CD4-positive, alpha-beta memory T cell (primary cell): ENCODE measurements around the gene DLEU7. TPM values are rescaled to one million over a fixed set of nuclear protein-coding genes. Genes with fewer than 3 reads are reported as not detected.

ENCODE experiments used
- CTCF ChIA-PET: fragments of 350-600 bp; sonication (Branson Sonifier 250); formaldehyde crosslinking; loops from one replicate; lab custom pipeline; 2021; ENCODE audit warnings: inconsistent platforms; ENCODE audit not compliant: partially characterized antibody; lab: Charles Lee
- POLR2A ChIA-PET: fragments of 350-600 bp; sonication (Branson Sonifier 250); formaldehyde crosslinking; loops from one replicate; lab custom pipeline; 2021; ENCODE audit not compliant: partially characterized antibody; lab: Charles Lee
- DNase-seq, 5 donors: peaks; one replicate each; pipeline versions ENCODE4 v3.0.0 to v3.0.0-alpha.2; 2020 to 2022; ENCODE audit warnings: mixed read lengths in 1 of 5
- H3K27ac ChIP-seq: one replicate; pipeline ENCODE4 v1.7.0; 2013; ENCODE audit warnings: low read depth, low read length
- H3K27me3 ChIP-seq: 2 replicates; pipeline ENCODE4 v1.7.0; 2013; ENCODE audit warnings: mild to moderate bottlenecking, low read length, moderate library complexity; ENCODE audit not compliant: insufficient read depth
- H3K36me3 ChIP-seq: 2 replicates; pipeline ENCODE4 v1.7.0; 2013; ENCODE audit warnings: mild to moderate bottlenecking, low read length, moderate library complexity; ENCODE audit not compliant: insufficient read depth
- H3K4me1 ChIP-seq: 2 replicates; pipeline ENCODE4 v1.7.0; 2013; ENCODE audit warnings: mild to moderate bottlenecking, low read length, moderate library complexity; ENCODE audit not compliant: insufficient read depth
- H3K4me3 ChIP-seq, 2 donors: one replicate each; pipeline ENCODE4 v1.7.0; 2013; ENCODE audit warnings: low read length in 2 of 2, mild to moderate bottlenecking in 1 of 2
- H3K9me3 ChIP-seq, 2 donors: one replicate each; pipeline ENCODE4 v1.7.0; 2013; ENCODE audit warnings: low read length in 2 of 2, control low read depth in 1 of 2; ENCODE audit not compliant: control insufficient read depth in 1 of 2
- H3K27ac Mint-ChIP-seq, 7 donors: one replicate each; pipeline ENCODE4 v1.8.0; 2020 to 2021; ENCODE audit warnings: mixed read lengths in 7 of 7, mild to moderate bottlenecking in 6 of 7, inconsistent platforms in 3 of 7, moderate library complexity in 3 of 7
- H3K27me3 Mint-ChIP-seq, 2 donors: one replicate each; pipeline ENCODE4 v1.8.0; 2020 to 2021; ENCODE audit warnings: mixed read lengths in 2 of 2
- H3K36me3 Mint-ChIP-seq, 2 donors: one replicate each; pipeline ENCODE4 v1.8.0; 2020 to 2021; ENCODE audit warnings: mixed read lengths in 2 of 2, inconsistent platforms in 1 of 2, mild to moderate bottlenecking in 1 of 2
- H3K4me1 Mint-ChIP-seq, 4 donors: one replicate each; pipeline ENCODE4 v1.8.0; 2020 to 2021; ENCODE audit warnings: mixed read lengths in 4 of 4, mild to moderate bottlenecking in 1 of 4
- H3K4me3 Mint-ChIP-seq, 8 donors: one replicate each; pipeline ENCODE4 v1.8.0; 2020 to 2021; ENCODE audit warnings: mixed read lengths in 8 of 8, mild to moderate bottlenecking in 7 of 8, moderate library complexity in 6 of 8, inconsistent platforms in 3 of 8
- H3K9me3 Mint-ChIP-seq, 8 donors: one replicate each; pipeline ENCODE4 v1.8.0; 2020 to 2021; ENCODE audit warnings: mixed read lengths in 8 of 8, mild to moderate bottlenecking in 5 of 8, inconsistent platforms in 3 of 8, moderate library complexity in 1 of 8
- intact Hi-C: fragments of 100-400 bp; cut with micrococcal nuclease; formaldehyde crosslinking; loops from one replicate; pipeline ENCODE4 v1.15.1; 2023
- polyA plus RNA-seq, 2 donors: library from polyadenylated mRNA; unstranded; fragments of 300-500 nt; fragmentation: Illumina TruSeq; gene quantifications; one replicate each; pipeline ENCODE4 v1.2.3, GENCODE V29; 2021
- total RNA-seq, 2 experiments: library from RNA; stranded (reverse); gene quantifications; one replicate each; pipeline ENCODE4 v1.2.3, GENCODE V29; 2021

DLEU7 gene
- total and polyA plus RNA-seq, 4 experiments from 2014 or later = 0.22 TPM; not detected in 3

DNA sequence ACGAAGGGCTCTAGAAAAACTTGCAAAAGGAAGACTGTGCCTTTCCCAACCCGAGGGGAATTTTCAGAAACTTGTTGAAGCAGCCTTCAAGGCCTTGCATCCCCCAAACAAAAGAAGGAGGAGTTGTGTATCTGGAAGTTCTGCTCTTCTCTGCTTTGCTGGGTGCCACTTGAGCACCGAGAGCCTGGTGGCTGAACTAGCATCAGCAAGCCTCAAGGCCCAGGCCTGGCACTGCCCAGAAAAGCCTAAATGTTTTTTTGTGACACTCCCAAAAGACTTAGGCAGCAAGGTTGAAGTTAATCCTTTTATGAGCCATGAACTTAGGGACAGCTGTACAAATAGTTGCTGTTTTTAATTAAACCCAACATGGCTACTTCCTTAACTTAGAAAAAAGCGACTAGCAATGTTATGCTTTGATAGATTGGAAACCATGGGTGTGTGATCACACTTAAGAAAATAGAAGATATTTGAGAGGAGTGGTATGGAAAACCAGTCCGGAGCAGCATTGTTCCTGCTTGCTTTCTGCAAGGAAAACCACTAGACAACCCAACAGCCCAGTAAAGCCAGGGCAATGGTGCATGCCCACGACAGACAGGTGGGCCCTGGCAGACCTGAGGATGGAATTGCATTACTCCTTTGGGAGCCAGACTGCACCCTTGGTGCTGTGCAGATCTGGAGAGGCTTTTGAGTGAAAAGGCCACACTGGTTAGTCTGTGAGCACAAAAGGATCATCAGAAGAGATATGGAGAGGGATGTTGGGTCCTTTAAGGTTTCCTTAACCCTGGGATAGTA lies 788 bp upstream of the DLEU7 start:
- no peak for DNase-seq
- H3K4me1 ChIP-seq = no peaks in the 10 kb centered on the region
- H3K4me3 ChIP-seq = no peak overlapping the region
- no peaks in the 10 kb centered on the region for H3K27me3 ChIP-seq
- H3K36me3 ChIP-seq = no peaks in the 10 kb centered on the region
- H3K27ac ChIP-seq = no peak overlapping the region
- POLR2A ChIA-PET = no interaction called here
- CTCF ChIA-PET = no interaction called here
- Mint-ChIP-seq H3K27me3 (peaks cover 5 to 9% of the 10 kb centered on the region in 2 donors), H3K27ac (no peak overlapping the region), H3K36me3 (no peaks in the 10 kb centered on the region), H3K4me1 (peaks cover 6 to 11% (median 9%) of the 10 kb centered on the region in 4 donors), H3K4me3 (peak overlapping the region in 1 of 8 donors; percentile 60), H3K9me3 (peaks cover 0 to 3% (median 0%) of the 10 kb centered on the region in 8 donors)
- intact Hi-C loops = no loop called here
- H3K9me3 ChIP-seq = no peaks in the 10 kb centered on the region

DNA sequence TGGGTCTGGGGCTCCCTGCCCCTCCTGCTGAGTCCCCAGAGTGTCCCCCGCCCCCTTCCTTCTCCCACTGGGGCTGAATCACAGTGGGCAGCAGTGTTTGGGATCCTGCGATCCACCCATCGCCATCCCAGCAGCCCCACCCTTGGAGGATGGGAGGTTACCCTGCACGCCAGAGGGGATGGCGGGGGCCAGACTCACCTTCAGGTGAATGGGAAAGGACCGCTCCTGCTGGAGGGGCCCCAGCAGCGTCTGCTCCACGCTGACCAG lies 569 bp downstream of the DLEU7 start:
- CTCF ChIA-PET = interaction anchor here (1.1 kb wide), 1 partner anchor 76 kb away, joined by 3 read pairs; no protein-coding TSS in a partner anchor

DNA sequence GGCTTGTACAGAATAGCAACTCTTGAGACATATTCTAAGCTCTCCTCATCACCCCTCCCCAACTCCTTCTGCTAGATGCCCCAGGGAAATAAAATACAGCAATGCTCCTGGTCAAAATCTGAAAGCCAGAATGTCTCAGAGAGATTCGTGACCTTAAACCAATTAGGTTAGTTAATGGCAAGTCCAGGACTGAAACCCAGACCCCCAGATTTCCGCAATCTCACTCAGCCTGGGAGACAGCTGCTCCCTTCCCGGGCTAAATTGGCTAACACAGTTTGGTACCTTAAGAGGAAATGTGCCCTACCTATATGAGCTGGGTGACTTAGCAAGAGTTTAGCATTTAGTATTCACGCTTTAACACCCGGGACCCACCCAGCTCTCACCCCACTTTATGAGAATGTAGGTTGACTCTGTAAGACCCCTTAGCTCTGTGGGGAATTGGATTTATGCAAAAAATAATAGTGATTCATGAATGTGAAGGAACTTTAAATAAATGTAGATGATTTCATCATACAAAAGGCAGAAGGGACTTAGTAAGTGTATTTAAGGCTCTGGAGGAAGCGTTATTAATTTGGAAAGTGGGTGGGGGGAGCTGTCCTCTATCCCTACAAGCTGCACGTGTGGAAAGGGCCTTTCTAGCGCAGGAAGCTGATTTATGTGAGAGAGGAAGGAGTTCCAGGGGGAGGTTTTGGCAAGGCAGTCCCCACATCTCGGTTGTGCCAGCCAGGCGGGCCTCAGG lies 1.1 kb downstream of the DLEU7 start:
- peaks cover 6 to 11% (median 9%) of the 10 kb centered on the region in 4 donors for H3K4me1 Mint-ChIP-seq
- H3K27ac Mint-ChIP-seq = peak overlapping the region in 1 of 7 donors; percentile 4
- ChIA-PET CTCF (interaction anchor here (1.1 kb wide), 1 partner anchor 77 kb away, joined by 3 read pairs; no protein-coding TSS in a partner anchor), POLR2A (no interaction called here)
- DNase-seq = no peak
- no peaks in the 10 kb centered on the region for H3K36me3 Mint-ChIP-seq
- peaks cover 5 to 13% of the 10 kb centered on the region in 2 donors for H3K27me3 Mint-ChIP-seq
- peak overlapping the region in 3 of 8 donors; percentile 12 to 68 (median 32) for H3K4me3 Mint-ChIP-seq
- peaks cover 0 to 2% (median 0%) of the 10 kb centered on the region in 8 donors for H3K9me3 Mint-ChIP-seq
- Histone ChIP-seq H3K9me3 (no peaks in the 10 kb centered on the region), H3K4me3 (no peak overlapping the region), H3K4me1 (no peaks in the 10 kb centered on the region), H3K27me3 (no peaks in the 10 kb centered on the region), H3K27ac (no peak overlapping the region), H3K36me3 (no peaks in the 10 kb centered on the region)
- intact Hi-C loops = no loop called here

More for the DNA sequence above, 569 bp downstream of the DLEU7 start:
- H3K4me3 Mint-ChIP-seq = no peak overlapping the region
- no peak overlapping the region for H3K4me3 ChIP-seq
- no peaks in the 10 kb centered on the region for H3K9me3 ChIP-seq
- DNase-seq = no peak
- peaks cover 5 to 13% of the 10 kb centered on the region in 2 donors for H3K27me3 Mint-ChIP-seq
- no peaks in the 10 kb centered on the region for H3K36me3 Mint-ChIP-seq
- no peaks in the 10 kb centered on the region for H3K36me3 ChIP-seq
- H3K27me3 ChIP-seq = no peaks in the 10 kb centered on the region
- peaks cover 0 to 2% (median 0%) of the 10 kb centered on the region in 8 donors for H3K9me3 Mint-ChIP-seq
- no peak overlapping the region for H3K27ac Mint-ChIP-seq
- POLR2A ChIA-PET = no interaction called here
- peaks cover 6 to 11% (median 9%) of the 10 kb centered on the region in 4 donors for H3K4me1 Mint-ChIP-seq
- intact Hi-C loops = no loop called here
- H3K27ac ChIP-seq = no peak overlapping the region
- no peaks in the 10 kb centered on the region for H3K4me1 ChIP-seq

DNA sequence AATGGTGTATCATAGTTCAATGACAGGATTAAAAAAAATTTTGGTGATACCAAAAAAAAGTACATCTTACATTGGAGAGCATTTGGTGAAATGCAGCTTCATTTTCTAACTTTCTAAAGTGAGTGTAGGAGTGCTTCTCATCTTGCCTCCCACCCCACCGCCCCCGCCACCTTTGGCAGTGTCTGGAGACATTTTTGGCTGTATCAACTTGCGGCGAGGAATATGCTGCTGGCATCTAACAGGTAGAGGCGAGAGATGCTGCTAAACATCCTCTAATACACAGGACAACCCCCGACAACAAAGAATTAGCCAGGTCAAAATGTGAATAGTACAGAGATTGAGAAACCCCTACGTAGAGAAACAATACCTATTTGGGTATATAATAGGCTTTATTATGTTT lies 1.7 kb downstream of the DLEU7 start:
- no peaks in the 10 kb centered on the region for H3K36me3 ChIP-seq
- Mint-ChIP-seq H3K27me3 (peaks cover 5 to 13% of the 10 kb centered on the region in 2 donors), H3K36me3 (no peaks in the 10 kb centered on the region), H3K4me3 (no peak overlapping the region), H3K9me3 (peaks cover 0 to 2% (median 0%) of the 10 kb centered on the region in 8 donors), H3K4me1 (peaks cover 4 to 10% (median 5%) of the 10 kb centered on the region in 4 donors), H3K27ac (no peak overlapping the region)
- H3K27ac ChIP-seq = no peak overlapping the region
- CTCF ChIA-PET = interaction anchor here (1.1 kb wide), 1 partner anchor 78 kb away, joined by 3 read pairs; no protein-coding TSS in a partner anchor
- no peaks in the 10 kb centered on the region for H3K4me1 ChIP-seq
- no peak overlapping the region for H3K4me3 ChIP-seq
- H3K27me3 ChIP-seq = no peaks in the 10 kb centered on the region
- DNase-seq = no peak
- POLR2A ChIA-PET = no interaction called here
- intact Hi-C loops = no loop called here
- no peaks in the 10 kb centered on the region for H3K9me3 ChIP-seq

DNA sequence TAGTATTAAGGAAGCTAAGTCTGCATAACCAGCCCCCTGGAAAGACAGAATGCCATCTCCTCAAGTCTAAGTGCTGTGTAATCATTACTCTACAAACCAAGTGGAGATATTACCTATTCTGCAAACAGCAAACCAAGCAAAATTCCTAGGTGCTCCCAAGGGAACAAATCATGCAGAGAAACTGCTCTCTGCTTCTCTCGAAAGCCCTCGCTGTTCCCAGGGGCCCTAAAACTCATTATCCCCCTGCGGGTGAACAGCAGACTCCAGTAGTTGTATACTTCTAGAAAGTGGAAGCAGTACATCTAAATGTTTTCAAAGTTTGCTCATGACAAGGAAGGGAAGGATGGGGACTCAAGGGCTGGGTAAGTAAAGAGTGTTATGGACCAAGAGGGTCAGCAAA lies 3.2 kb downstream of the DLEU7 start:
- ChIA-PET CTCF (no interaction called here), POLR2A (no interaction called here)
- Histone ChIP-seq H3K27me3 (no peaks in the 10 kb centered on the region), H3K4me3 (no peak overlapping the region), H3K36me3 (no peaks in the 10 kb centered on the region), H3K9me3 (no peaks in the 10 kb centered on the region), H3K4me1 (no peaks in the 10 kb centered on the region), H3K27ac (no peak overlapping the region)
- no peak overlapping the region for H3K4me3 Mint-ChIP-seq
- no peaks in the 10 kb centered on the region for H3K36me3 Mint-ChIP-seq
- no peak for DNase-seq
- intact Hi-C loops = no loop called here
- peaks cover 0 to 5% (median 2%) of the 10 kb centered on the region in 4 donors for H3K4me1 Mint-ChIP-seq
- no peak overlapping the region for H3K27ac Mint-ChIP-seq
- H3K27me3 Mint-ChIP-seq = peaks cover 5 to 15% of the 10 kb centered on the region in 2 donors
- H3K9me3 Mint-ChIP-seq = peaks cover 0 to 2% (median 0%) of the 10 kb centered on the region in 8 donors

DNA sequence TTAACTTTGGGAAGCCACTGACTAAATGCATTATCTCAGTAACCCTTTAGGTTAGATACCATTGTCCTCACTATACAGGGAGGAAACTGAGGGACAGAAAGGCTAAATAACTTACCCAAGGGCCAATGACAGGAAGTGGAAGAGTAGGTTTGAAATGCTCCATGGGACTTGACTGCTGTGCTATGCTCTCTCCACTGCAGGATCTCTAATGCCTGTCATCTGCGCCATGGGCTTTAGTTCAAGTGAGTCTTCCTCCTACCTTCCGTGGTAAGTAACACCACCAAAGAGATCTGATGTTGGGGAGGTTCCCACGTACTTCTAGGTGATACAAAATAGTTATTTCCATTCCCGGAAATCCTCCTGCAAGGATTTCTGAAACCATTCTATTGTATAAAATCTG lies 3.7 kb downstream of the DLEU7 start:
- Mint-ChIP-seq H3K4me1 (peaks cover 0 to 5% (median 2%) of the 10 kb centered on the region in 4 donors), H3K9me3 (peaks cover 0 to 2% (median 0%) of the 10 kb centered on the region in 8 donors), H3K4me3 (no peak overlapping the region), H3K27ac (no peak overlapping the region), H3K27me3 (peaks cover 5 to 15% of the 10 kb centered on the region in 2 donors), H3K36me3 (no peaks in the 10 kb centered on the region)
- DNase-seq = no peak
- no peaks in the 10 kb centered on the region for H3K36me3 ChIP-seq
- no peak overlapping the region for H3K4me3 ChIP-seq
- no peaks in the 10 kb centered on the region for H3K4me1 ChIP-seq
- ChIA-PET CTCF (interaction anchor here (1.6 kb wide), 1 partner anchor 9 kb away, joined by 3 read pairs; no protein-coding TSS in a partner anchor), POLR2A (no interaction called here)
- intact Hi-C loops = no loop called here
- no peaks in the 10 kb centered on the region for H3K9me3 ChIP-seq
- H3K27ac ChIP-seq = no peak overlapping the region
- no peaks in the 10 kb centered on the region for H3K27me3 ChIP-seq

DNA sequence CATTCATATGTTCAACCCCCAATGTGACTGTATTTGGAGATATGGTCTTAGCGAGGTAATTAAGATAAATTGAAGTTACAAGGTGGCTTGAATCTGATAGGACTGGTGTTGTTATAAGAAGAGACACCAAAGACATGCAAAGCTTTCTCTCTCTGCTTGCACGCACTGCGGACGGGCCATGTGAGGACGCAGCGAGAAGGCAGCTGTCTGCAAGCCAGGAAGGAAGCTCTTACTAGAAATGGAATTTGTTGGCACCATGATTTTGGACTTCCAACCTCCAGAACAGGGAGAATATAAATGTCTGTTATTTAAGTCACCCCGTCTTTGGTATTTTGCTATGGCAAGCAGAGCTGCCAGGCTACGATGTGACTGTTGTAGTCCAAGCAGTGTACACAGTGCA lies 4.8 kb downstream of the DLEU7 start:
- H3K36me3 ChIP-seq = no peaks in the 10 kb centered on the region
- H3K27me3 ChIP-seq = no peaks in the 10 kb centered on the region
- Mint-ChIP-seq H3K4me3 (no peak overlapping the region), H3K27ac (no peak overlapping the region), H3K4me1 (peaks cover 0 to 2% (median 1%) of the 10 kb centered on the region in 4 donors), H3K9me3 (peaks cover 0 to 9% (median 6%) of the 10 kb centered on the region in 8 donors), H3K36me3 (peaks cover 0 to 3% of the 10 kb centered on the region in 2 donors), H3K27me3 (peaks cover 5 to 13% of the 10 kb centered on the region in 2 donors)
- ChIA-PET CTCF (interaction anchor here (1.6 kb wide), 1 partner anchor 8 kb away, joined by 3 read pairs; no protein-coding TSS in a partner anchor), POLR2A (no interaction called here)
- H3K4me1 ChIP-seq = no peaks in the 10 kb centered on the region
- no peak overlapping the region for H3K27ac ChIP-seq
- no peak overlapping the region for H3K4me3 ChIP-seq
- intact Hi-C loops = no loop called here
- H3K9me3 ChIP-seq = no peaks in the 10 kb centered on the region
- DNase-seq = no peak
